Thymus (tissue), 11 donors: ENCODE data around the gene RASGRP4. TPM values are rescaled to one million over a fixed set of nuclear protein-coding genes. Genes with fewer than 3 reads are reported as not detected.

Source experiments
- DNase-seq, 9 donors: peaks; one replicate each; pipeline ENCODE4 v3.0.0-alpha.2; 2013; ENCODE audit warnings: low spot score in 9 of 9, low read depth in 6 of 9, missing footprints in 1 of 9
- H3K27ac ChIP-seq, 2 donors: one replicate each; pipeline ENCODE4 v1.5.1; 2013; ENCODE audit warnings: control low read depth in 1 of 2, low read depth in 1 of 2, low read length in 1 of 2, mild to moderate bottlenecking in 1 of 2, moderate library complexity in 1 of 2
- H3K27me3 ChIP-seq, 2 donors: one replicate each; pipeline ENCODE4 v1.5.1; 2013; ENCODE audit warnings: low read length in 1 of 2; ENCODE audit not compliant: control insufficient read depth in 2 of 2, insufficient read depth in 1 of 2
- H3K36me3 ChIP-seq, 2 donors: one replicate each; pipeline ENCODE4 v1.5.1; 2013; ENCODE audit warnings: low read length in 1 of 2, mild to moderate bottlenecking in 1 of 2, moderate library complexity in 1 of 2; ENCODE audit not compliant: control insufficient read depth in 2 of 2, insufficient read depth in 2 of 2
- H3K4me1 ChIP-seq, 2 donors: one replicate each; pipeline ENCODE4 v1.5.1; 2013; ENCODE audit warnings: low read length in 2 of 2; ENCODE audit not compliant: control insufficient read depth in 2 of 2, insufficient read depth in 2 of 2
- H3K4me3 ChIP-seq, 2 donors: one replicate each; pipeline ENCODE4 v1.5.1; 2013; ENCODE audit warnings: low read length in 2 of 2, control low read depth in 1 of 2, mild to moderate bottlenecking in 1 of 2
- H3K9me3 ChIP-seq, 2 donors: one replicate each; pipeline ENCODE4 v1.5.1; 2013; ENCODE audit warnings: low read length in 1 of 2, mild to moderate bottlenecking in 1 of 2; ENCODE audit not compliant: control insufficient read depth in 2 of 2, insufficient read depth in 1 of 2
- WGBS: extraction: QIAGEN DNeasy Blood & Tissue Kit; methylation state at CpG from one replicate; pipeline ENCODE4 v1.1.7; 2013; 5-methylcytosine and 5-hydroxymethylcytosine counted together
- polyA plus RNA-seq: library from polyadenylated mRNA; stranded (reverse); fragments of 200-250 nt; gene quantifications from one replicate; pipeline ENCODE4 v1.2.3, GENCODE V29; 2013
- total RNA-seq: library from RNA; stranded (reverse); fragments of 120-200 nt; gene quantifications from one replicate; pipeline ENCODE4 v1.2.4, GENCODE V29; 2013
- donor health status: healthy.

RASGRP4 gene
- total and polyA plus RNA-seq, 2 donors = 1.1 to 1.7 TPM

- Histone ChIP-seq H3K4me1 (peaks cover 4 to 11% of the 10 kb centered on the region in 2 donors), H3K9me3 (peaks cover 0 to 6% of the 10 kb centered on the region in 2 donors), H3K27me3 (peaks cover 28 to 56% of the 10 kb centered on the region in 2 donors), H3K36me3 (no peaks in the 10 kb centered on the region), H3K27ac (no peak overlapping the region), H3K4me3 (peak overlapping the region; percentile 37 to 62)
- WGBS = 2% methylated on average over 68 of the region's 68 CpGs
- peak in 3 of 9 donors; percentile 30 to 59 (median 36) for DNase-seq
Measured at GRCh38 chr19:38362076-38362945, 63.7 kb downstream of the RASGRP4 start.

DNA sequence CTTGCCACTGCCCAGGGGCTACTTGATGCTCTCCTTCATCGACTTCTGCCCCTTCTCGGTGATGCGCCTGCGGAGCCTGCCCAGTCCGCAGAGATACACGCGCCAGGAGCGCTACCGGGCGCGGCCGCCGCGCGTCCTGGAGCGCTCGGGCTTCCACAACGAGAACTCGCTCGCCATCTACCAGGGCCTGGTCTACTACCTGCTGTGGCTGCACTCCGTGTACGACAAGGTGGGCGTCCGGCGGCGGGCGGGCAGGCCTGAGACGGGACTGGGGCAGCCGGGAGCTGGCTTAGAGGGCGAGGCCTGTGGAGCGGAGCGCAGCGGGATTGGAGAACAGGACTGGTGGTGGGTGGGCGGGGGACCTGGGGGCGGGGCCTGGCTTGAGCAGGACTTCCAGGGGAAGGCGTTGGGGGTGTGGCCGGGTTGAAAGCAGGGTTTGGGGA, 64.4 kb downstream of the RASGRP4 start:
- H3K4me1 ChIP-seq = peaks cover 4 to 11% of the 10 kb centered on the region in 2 donors
- peak overlapping the region; percentile 37 to 62 for H3K4me3 ChIP-seq
- no peak overlapping the region for H3K27ac ChIP-seq
- under 1% methylated on average over 37 of the region's 37 CpGs for WGBS
- no peaks in the 10 kb centered on the region for H3K36me3 ChIP-seq
- peaks cover 0 to 6% of the 10 kb centered on the region in 2 donors for H3K9me3 ChIP-seq
- peaks cover 28 to 56% of the 10 kb centered on the region in 2 donors for H3K27me3 ChIP-seq
- DNase-seq = peak in 3 of 9 donors; percentile 33 to 68 (median 46)

- H3K4me3 ChIP-seq = peak overlapping the region in 1 of 2 donors; percentile 62
- H3K27ac ChIP-seq = no peak overlapping the region
- peaks cover 28 to 61% of the 10 kb centered on the region in 2 donors for H3K27me3 ChIP-seq
- peaks cover 0 to 6% of the 10 kb centered on the region in 2 donors for H3K9me3 ChIP-seq
- 26% methylated on average over 23 of the region's 23 CpGs for WGBS
- H3K4me1 ChIP-seq = peaks cover 4 to 11% of the 10 kb centered on the region in 2 donors
- no peak for DNase-seq
- no peaks in the 10 kb centered on the region for H3K36me3 ChIP-seq
Measured at GRCh38 chr19:38360839-38361631, 65.0 kb downstream of the RASGRP4 start.

- DNase-seq = no peak
- no peak overlapping the region for H3K4me3 ChIP-seq
- WGBS = 92% methylated on average over 9 of the region's 9 CpGs
- H3K36me3 ChIP-seq = no peaks in the 10 kb centered on the region
- H3K4me1 ChIP-seq = peaks cover 4 to 11% of the 10 kb centered on the region in 2 donors
- H3K27me3 ChIP-seq = peaks cover 28 to 61% of the 10 kb centered on the region in 2 donors
- H3K27ac ChIP-seq = no peak overlapping the region
- H3K9me3 ChIP-seq = peaks cover 0 to 6% of the 10 kb centered on the region in 2 donors
Measured at GRCh38 chr19:38360351-38360750, 65.7 kb downstream of the RASGRP4 start.

- H3K4me1 ChIP-seq = peaks cover 4 to 11% of the 10 kb centered on the region in 2 donors
- H3K9me3 ChIP-seq = peaks cover 0 to under 1% of the 10 kb centered on the region in 2 donors
- H3K27me3 ChIP-seq = peaks cover 28 to 58% of the 10 kb centered on the region in 2 donors
- H3K36me3 ChIP-seq = no peaks in the 10 kb centered on the region
- no peak overlapping the region for H3K4me3 ChIP-seq
- no peak for DNase-seq
- 60% methylated on average over 18 of the region's 18 CpGs for WGBS
- H3K27ac ChIP-seq = no peak overlapping the region
Measured at GRCh38 chr19:38359242-38360021, 66.6 kb downstream of the RASGRP4 start.

Other genes with a start within 250 kb of the RASGRP4 start
- gene DPF1, start 202.0 kb downstream of the RASGRP4 start, total RNA-seq = 0.24 TPM
- 0.09 TPM for gene DPF1, start 202.0 kb downstream of the RASGRP4 start, polyA plus RNA-seq
- gene PPP1R14A, start 169.8 kb downstream of the RASGRP4 start, total RNA-seq = 0.52 TPM
- 59.0 TPM for gene PPP1R14A, start 169.8 kb downstream of the RASGRP4 start, polyA plus RNA-seq
- 107 TPM for gene SPINT2, start 161.6 kb downstream of the RASGRP4 start, total RNA-seq
- 253 TPM for gene SPINT2, start 161.6 kb downstream of the RASGRP4 start, polyA plus RNA-seq
- 4.9 TPM for gene C19orf33, start 122.0 kb downstream of the RASGRP4 start, total RNA-seq
- 93.6 TPM for gene C19orf33, start 122.0 kb downstream of the RASGRP4 start, polyA plus RNA-seq
- gene YIF1B, start 110.3 kb downstream of the RASGRP4 start, total RNA-seq = 34.2 TPM
- gene YIF1B, start 110.3 kb downstream of the RASGRP4 start, polyA plus RNA-seq = 46.6 TPM
- gene KCNK6, start 106.4 kb downstream of the RASGRP4 start, total RNA-seq = 3.4 TPM
- 5.2 TPM for gene KCNK6, start 106.4 kb downstream of the RASGRP4 start, polyA plus RNA-seq
- gene CATSPERG, start 90.4 kb downstream of the RASGRP4 start, total RNA-seq = 1.5 TPM
- gene CATSPERG, start 90.4 kb downstream of the RASGRP4 start, polyA plus RNA-seq = 5.8 TPM
- gene PSMD8, start 51.6 kb downstream of the RASGRP4 start, total RNA-seq = 169 TPM
- gene PSMD8, start 51.6 kb downstream of the RASGRP4 start, polyA plus RNA-seq = 64.5 TPM
- gene GGN, start 38.2 kb downstream of the RASGRP4 start, total RNA-seq = not detected
- gene GGN, start 38.2 kb downstream of the RASGRP4 start, polyA plus RNA-seq = 0.07 TPM
- under 0.01 TPM for gene SPRED3, start 37.5 kb downstream of the RASGRP4 start, total RNA-seq
- 0.27 TPM for gene SPRED3, start 37.5 kb downstream of the RASGRP4 start, polyA plus RNA-seq
- 12.6 TPM for gene FAM98C, start 23.1 kb downstream of the RASGRP4 start, total RNA-seq
- 22.0 TPM for gene FAM98C, start 23.1 kb downstream of the RASGRP4 start, polyA plus RNA-seq
- 1.1 TPM for gene RYR1, start 7.5 kb upstream of the RASGRP4 start, total RNA-seq
- 1.8 TPM for gene RYR1, start 7.5 kb upstream of the RASGRP4 start, polyA plus RNA-seq
- 24.6 TPM for gene MAP4K1, start 191.7 kb upstream of the RASGRP4 start, total RNA-seq
- 82.9 TPM for gene MAP4K1, start 191.7 kb upstream of the RASGRP4 start, polyA plus RNA-seq
- gene EIF3K, start 193.0 kb upstream of the RASGRP4 start, total RNA-seq = 317 TPM
- 268 TPM for gene EIF3K, start 193.0 kb upstream of the RASGRP4 start, polyA plus RNA-seq
- 23.8 TPM for gene ACTN4, start 221.4 kb upstream of the RASGRP4 start, total RNA-seq
- gene ACTN4, start 221.4 kb upstream of the RASGRP4 start, polyA plus RNA-seq = 124 TPM